ENCODE measurements around the gene TCEANC2.

DNA sequence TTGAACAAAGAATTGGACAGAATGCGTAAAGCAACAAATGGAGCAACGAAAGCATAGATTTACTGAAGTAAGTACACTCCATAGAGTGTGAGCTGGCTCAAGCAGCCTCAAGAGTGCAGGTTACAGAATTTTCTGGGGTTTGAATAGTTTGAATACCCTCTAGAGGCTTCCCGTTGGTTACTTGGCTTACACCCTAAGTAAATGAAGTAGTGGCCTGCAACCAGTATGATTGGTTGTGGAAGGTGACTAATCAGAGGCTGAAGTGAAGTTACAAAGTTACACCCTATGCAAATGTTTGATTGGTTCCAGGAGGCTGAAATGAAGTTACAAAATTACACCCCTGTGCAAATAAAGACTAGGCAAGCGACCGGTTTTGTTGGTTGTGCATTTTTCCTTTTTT is 10.9 kb downstream of the TCEANC2 start:
- TF ChIP-seq, protein P1, sequence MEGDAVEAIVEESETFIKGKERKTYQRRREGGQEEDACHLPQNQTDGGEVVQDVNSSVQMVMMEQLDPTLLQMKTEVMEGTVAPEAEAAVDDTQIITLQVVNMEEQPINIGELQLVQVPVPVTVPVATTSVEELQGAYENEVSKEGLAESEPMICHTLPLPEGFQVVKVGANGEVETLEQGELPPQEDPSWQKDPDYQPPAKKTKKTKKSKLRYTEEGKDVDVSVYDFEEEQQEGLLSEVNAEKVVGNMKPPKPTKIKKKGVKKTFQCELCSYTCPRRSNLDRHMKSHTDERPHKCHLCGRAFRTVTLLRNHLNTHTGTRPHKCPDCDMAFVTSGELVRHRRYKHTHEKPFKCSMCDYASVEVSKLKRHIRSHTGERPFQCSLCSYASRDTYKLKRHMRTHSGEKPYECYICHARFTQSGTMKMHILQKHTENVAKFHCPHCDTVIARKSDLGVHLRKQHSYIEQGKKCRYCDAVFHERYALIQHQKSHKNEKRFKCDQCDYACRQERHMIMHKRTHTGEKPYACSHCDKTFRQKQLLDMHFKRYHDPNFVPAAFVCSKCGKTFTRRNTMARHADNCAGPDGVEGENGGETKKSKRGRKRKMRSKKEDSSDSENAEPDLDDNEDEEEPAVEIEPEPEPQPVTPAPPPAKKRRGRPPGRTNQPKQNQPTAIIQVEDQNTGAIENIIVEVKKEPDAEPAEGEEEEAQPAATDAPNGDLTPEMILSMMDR (IDR thresholded peaks at IDR 0.05): no peak
- no peak for TF ChIP-seq ZFX (IDR thresholded peaks at IDR 0.05; ENCODE audit: borderline replicate concordance)
